GM19023 (cell line): Measurements from ENCODE around the gene PPHLN1.

Experiments
- ATAC-seq: cut with Tn5 transposase; IDR thresholded peaks from one replicate; pipeline ENCODE4 v1.9.1; 2021; ENCODE audit warnings: mild to moderate bottlenecking, moderate library complexity; ENCODE audit not compliant: unreplicated experiment

PPHLN1 gene

DNA sequence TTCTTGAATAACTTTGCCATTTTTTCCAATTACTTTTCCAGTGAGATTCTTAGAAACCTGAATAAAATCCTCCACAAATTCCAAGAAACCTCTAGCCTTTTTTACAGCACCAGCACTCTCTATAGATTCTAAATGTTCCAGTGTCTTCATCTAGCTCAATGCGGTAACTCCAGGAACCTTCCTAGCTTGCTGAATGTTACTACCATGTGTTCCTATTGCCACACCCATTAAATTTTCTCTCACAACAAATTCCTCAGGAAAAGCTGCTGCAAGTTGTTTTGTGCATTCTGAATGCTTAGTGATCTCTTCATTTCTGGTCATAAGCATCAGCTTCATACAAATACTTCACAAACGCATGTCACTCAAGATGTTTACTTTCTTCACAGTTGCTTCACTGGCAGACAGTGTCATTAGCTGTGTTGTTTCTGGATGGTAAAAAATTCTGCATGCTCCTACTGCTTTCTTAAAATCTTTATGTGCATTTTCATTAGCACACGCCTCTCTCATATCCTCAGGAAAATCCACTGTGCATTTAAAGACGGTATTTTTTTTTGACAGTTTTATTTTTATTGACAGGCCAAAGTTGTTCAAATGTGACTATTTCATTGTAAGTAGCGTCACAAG lies 106.7 kb downstream of the PPHLN1 start:
- ATAC-seq = no peak

DNA sequence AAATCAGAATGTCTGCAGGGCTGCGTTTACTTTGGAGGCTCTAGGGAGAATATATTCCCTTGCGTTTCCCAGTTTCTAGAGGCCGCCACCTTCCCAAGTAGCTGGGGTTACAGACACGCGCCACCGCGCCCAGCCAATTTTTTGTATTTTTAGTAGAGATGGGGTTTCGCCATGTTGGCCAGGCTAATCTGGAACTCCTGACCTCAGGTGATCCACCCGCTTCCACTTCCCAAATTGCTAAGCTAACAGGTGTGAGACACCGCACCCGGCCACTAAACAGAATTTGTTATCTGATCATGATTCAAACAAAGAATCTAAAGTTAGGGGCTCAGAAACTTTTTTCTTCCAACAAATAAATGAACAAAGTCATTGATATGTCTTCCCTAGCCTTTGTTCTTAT lies 114.6 kb downstream of the PPHLN1 start:
- no peak for ATAC-seq

- no peak for ATAC-seq
Observed at GRCh38 chr12:42442311-42442759, 116.4 kb downstream of the PPHLN1 start.

GRCh38 chr12:42442888-42443287 lies 116.9 kb downstream of the PPHLN1 start:
- no peak for ATAC-seq

DNA sequence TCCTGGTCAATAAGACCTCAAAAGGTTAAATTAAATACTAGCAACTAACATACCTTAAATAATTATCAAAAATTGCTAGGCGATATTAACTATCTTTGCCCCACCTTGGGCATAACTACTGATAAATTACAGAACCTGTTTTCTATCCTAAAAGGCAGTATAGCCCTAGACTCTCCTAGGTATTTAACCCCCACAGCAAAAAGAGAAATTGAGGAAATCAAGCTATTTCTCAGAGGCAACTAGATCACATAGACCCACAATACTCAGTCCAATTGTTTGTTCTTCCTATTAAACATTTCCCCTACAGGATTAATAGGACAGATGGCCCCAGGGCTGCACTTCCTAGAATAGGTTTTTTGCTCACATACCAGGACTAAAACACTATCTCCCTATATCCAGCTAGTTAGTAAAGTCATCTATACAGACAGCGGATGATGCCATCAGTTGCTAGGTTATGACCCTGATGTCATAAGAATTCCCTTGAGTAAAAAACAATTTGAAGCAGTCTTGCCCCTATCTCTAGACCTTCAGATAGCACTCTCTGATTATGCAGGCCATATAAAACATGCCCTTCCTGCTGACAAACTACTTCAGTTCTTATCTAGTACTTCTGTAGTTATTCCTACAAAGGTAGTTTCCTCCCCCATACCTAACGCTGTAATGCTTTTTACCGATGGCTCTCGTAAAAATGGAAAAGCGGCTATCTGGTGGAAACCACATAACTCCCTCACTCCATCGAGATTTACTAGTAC lies 118.4 kb downstream of the PPHLN1 start:
- ATAC-seq = no peak

DNA sequence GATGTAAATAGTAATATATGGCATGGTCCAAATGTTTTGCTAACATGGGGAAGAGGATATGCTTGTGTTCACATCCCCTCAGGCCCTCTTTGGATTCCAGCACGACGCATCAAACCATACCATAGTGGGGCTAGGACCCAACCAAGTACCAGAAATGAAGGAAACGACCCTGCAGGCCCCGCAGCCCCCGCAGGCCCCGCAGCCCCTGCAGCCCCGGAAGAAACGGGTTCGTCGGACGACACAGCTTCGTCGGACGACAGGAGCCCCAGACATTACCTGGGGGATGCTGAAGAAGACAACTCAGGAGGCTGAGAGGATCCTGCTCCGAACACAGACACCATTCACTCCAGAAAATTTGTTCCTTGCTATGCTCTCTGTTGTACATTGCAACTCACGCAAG lies 119.9 kb downstream of the PPHLN1 start:
- ATAC-seq = no peak

DNA sequence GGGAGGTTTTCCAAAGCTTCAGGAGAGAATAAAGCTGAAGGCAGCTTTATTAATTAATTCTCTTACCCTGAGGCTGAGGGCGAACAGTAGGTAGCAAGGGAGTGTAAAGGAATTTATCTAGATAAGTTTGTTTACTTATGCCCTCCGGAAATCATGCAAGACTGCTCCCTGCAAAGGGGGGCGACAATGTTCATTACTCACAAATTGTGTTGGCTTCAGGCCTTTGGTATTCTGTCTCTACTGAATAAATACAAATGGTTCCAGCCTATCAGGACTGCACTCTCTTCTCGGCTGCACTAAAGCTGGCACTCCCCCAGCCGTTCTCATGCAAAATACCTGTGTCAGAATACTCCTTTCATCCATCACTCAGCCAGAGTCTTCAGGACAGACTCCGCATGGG lies 120.8 kb downstream of the PPHLN1 start:
- no peak for ATAC-seq

GRCh38 chr12:42447371-42447786 lies 121.4 kb downstream of the PPHLN1 start:
- ATAC-seq = no peak

GRCh38 chr12:42448841-42449240 lies 122.9 kb downstream of the PPHLN1 start:
- ATAC-seq = no peak

- ATAC-seq = no peak
Observed at GRCh38 chr12:42450248-42450647, 124.3 kb downstream of the PPHLN1 start.

DNA sequence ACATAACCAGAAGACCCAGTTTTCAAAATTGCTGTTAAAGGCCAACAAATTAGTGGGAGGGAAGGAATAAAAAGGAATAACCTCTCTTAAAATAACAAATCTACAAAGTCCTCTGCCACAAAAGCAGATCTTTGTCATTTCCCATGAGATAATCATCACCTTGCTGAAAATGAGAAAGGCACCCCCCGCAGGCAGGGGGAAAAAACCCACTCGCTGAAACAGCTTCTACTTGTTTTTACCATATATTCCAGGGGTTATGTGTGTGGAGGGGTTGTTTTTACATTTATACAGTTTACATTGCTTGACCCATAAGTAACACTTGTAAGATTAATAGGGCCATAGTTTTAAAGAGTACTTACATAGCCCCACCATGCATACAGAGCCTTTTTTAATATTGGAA lies 132.6 kb downstream of the PPHLN1 start:
- no peak for ATAC-seq

GRCh38 chr12:42459336-42459847 lies 133.4 kb downstream of the PPHLN1 start:
- ATAC-seq = no peak

- ATAC-seq = no peak
Observed at GRCh38 chr12:42462486-42462885, 136.5 kb downstream of the PPHLN1 start.

DNA sequence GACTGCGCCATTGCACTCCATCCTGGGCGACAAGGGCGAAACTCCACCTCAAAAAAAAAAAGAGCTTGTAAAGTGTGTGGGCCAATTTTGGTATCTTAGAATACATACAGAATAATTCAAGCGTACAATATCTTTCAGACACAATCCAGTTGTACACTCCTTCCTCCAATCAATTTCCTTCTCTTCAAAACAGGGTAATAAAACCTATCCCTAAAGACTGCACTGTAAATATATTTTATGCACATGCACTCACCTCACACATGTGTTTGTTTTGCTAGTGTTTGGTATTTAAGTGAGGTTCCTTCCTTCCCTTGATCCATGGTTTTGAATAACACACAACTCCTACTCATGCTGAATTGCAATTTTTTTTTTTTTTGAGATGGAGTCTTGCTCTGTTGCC lies 137.7 kb downstream of the PPHLN1 start:
- ATAC-seq = no peak

- ATAC-seq = no peak
Observed at GRCh38 chr12:42468341-42468821, 142.4 kb downstream of the PPHLN1 start.

- peak; percentile 4 for ATAC-seq
Observed at GRCh38 chr12:42468921-42469320, 143.0 kb downstream of the PPHLN1 start.

DNA sequence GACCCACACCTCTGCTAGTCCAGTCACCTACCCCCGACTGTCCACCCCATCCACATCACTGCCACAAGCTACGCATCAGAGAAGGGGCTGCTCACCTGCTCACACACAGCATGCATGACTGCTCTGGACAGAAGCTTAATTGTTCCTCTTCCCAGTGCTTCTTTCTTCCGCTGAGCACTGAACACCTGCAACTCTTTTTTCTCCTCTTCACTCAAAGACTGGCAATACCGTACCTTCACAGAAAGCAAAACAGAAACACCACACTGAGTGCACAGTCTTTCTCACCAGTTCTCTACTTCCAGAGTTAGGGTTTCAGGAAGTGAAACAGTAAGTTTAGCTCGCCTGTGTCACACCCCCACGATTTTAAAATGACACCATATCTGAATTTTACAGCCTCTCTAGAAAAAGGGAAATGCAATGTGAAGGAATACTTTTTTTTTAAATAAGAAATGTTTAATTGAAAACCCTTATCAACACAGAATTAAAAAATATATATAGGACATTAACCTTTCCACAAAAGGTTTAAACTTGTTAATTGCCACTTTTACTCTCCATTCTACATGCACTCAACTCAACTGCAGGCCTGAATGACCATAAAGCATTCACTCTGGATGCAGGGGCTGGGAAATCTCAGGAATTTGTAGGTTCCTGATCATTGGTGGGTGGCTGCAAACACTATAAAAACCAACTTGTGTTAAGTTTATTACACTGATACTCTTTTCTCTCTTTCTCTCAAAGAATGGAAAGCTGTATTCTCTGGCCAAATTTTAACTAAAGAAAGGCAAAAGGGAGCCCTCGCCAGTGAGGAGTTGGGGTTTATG lies 143.6 kb downstream of the PPHLN1 start:
- ATAC-seq = peak; percentile 94

- ATAC-seq = no peak
Observed at GRCh38 chr12:42472376-42472775, 146.4 kb downstream of the PPHLN1 start.

DNA sequence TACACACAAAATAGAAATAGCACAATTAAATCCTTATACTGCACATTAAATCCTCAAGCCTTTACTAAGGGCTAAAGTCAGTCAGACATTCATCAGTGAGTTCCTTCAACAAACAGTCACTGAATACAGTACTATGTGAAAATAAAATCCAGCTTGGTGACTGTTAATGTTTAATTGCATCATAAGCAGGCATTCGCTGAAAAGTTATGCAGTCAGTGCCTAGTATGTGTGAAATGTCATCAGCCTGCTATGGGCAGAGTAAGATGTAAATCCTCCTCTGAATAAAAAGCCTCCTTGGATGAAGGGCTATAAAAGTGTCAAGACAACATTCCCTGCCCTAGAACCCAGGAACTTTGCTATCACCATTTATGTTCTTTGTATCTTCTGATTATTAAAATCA lies 147.2 kb downstream of the PPHLN1 start:
- ATAC-seq = no peak

- no peak for ATAC-seq
Observed at GRCh38 chr12:42473561-42473960, 147.6 kb downstream of the PPHLN1 start.

GRCh38 chr12:42474391-42474790 lies 148.4 kb downstream of the PPHLN1 start:
- no peak for ATAC-seq
